OCI-LY1 (cell line): Measurements from ENCODE around the gene MKI67.

Experiments used
- CTCF ChIP-seq: fragments of 200-600 bp; sonication (generic), shearing (Covaris generic); IDR thresholded peaks from 2 replicates; pipeline ENCODE4 v1.5.1; 2017; ENCODE audit warnings: mild to moderate bottlenecking, antibody characterized with exemption, low read length, moderate library complexity, mixed read lengths
- EZH2 ChIP-seq: fragments of 200-600 bp; sonication (generic), shearing (Covaris generic); IDR thresholded peaks from 2 replicates; pipeline ENCODE4 v1.8.0; 2017; ENCODE audit warnings: borderline replicate concordance, mixed run types, mild to moderate bottlenecking, antibody characterized with exemption, low read length, moderate library complexity, mixed read lengths

- TF ChIP-seq EZH2 = no peak
- TF ChIP-seq CTCF = no peak
Observed at GRCh38 chr10:128101901-128102300, 24.3 kb downstream of the MKI67 start.
